HG03575 (cell line): Measurements from ENCODE around the gene NCOR1.
"Not testable (repeated sequence)": the region's sequence is repeated elsewhere in the genome, so short reads cannot be mapped to it uniquely, and the experiment has no call there.

ENCODE experiments used
- ATAC-seq: cut with Tn5 transposase; IDR thresholded peaks from one replicate; pipeline ENCODE4 v1.9.1; 2021; ENCODE audit not compliant: unreplicated experiment, insufficient number of reproducible peaks, low FRiP score; ENCODE audit errors: extremely low read depth

NCOR1 gene

DNA sequence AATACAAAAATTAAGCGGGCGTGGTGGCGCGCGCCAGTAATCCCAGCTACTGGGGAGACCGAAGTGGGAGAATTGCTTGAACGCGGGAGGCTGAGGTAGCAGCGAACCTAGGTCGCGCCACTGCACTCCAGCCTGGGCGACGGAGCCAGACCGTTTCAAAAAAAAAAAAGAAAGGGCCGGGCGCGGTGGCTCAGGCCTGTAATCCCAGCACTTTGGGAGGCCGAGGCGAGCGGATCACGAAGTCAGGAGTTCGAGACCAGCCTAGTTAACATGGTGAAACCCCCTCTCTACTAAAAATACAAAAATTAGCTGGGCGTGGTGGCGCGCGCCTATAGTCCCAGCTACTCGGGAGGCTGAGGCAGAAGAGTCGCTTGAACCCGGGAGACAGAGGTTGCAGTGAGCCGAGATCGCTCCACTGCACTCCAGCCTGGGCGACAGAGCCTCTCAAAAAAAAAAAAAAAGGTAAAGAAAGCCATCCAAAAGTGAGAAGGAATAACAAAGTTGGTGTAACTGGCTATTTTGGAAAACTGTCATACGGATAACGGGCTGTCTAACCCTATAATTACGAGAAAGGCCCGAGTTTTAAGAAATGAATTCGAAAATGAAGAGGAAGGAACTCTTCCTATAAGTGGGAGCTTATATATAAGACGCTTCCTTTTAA lies 1.1 kb upstream of the NCOR1 start:
- not testable (repeated sequence) for ATAC-seq

DNA sequence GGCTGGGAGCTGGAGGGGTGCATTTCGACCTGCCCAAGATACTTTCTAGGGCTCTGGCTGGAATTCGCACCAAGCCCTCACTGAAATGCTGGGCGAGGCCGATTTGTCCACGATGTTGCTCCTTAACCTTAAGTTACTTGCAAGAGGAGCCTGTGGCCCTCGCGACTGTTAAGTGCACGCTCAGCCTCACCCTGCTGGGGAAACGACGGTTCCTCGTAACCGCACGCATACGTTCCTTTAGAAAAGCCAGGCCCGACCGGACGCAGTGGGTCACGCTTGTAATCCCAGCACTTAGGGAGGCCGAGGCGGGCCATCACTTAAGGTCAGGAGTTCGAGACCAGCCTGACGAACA lies 607 bp upstream of the NCOR1 start:
- no peak for ATAC-seq

DNA sequence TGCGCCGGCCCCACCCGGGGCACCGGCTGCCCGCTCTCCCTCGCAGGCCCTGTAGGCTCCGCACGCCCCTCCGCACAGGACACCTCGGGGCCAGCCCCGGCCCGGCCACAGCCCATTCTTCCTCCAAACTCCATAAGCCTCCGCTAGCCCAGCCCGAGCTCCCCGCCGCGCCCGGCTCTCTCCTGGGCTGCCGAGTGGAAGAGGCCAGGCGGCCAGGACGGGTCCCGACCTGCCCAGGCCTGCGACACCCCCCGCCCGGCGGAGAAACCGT lies 397 bp downstream of the NCOR1 start:
- ATAC-seq = no peak

DNA sequence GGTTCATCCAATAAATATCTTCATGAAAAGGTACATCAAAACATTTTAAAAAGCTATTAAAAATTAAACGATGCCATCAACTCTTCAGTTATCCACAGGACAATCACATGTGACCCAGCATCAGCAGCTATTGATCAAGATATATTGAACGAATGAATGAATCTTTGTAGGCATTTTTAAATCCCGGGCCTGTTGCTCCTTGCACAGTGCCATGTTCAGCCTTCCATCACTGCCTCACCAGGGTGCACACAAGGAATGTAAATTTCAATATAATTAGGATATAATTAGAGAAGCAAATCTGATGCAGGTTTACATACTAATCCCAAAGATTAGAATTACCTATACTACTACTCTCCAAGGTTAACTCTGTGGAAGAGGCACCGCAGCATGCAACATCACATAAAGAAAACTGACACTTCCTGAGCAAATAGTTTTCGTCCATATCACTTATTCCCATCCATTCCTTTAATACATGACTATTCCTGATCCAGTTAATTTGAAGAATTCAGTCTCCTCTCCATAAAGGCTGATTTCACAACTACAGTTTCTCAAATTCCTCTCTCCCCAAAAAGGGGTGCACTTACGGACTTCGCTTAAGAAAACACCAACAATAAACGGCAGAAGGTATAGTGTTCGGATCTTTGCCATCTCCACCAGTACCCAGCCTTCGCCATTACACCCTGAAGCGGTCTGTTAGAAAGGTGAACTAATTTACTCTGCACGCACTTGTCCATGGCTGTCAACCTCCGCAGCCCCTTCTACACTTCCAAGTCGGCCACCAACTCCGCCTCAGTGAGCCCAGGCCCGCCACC lies 938 bp downstream of the NCOR1 start:
- ATAC-seq = no peak

DNA sequence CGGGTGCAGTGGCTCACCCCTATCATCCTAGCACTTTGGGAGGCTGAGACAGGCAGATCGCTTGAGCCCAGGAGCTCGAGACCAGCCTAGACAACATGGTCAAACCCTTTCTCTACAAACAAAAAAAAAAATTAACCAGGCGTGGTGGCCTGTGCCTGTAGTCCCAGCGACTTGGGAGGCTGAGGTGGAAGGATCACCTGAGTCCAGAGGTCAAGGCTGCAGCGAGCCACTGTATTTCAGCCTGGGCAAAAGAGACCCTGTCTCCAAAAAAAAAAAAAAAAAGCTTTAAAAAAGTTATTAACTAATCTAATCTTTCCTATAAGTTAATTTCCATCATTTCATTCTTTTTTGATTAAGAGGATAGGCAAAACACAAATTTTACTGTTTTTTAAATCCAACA lies 2.5 kb downstream of the NCOR1 start:
- ATAC-seq = no peak

DNA sequence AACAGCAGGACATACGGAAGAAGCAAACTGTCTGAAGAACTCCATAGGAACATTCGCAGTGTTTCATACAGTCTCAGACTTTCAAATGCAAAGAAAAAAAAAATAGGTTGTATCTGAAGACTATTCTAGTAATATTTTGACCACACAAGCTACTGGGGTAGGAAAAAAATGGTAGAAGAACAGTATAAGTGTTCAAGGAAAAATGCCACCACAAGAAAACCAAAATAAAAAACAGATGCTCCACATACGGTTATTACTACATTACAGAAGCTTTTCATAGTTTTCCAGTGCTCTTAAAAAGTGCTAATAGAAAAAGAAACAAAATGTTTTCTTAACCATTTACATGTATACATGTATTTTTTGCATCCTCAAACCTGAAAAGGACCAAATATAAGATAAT lies 3.7 kb downstream of the NCOR1 start:
- ATAC-seq = no peak

DNA sequence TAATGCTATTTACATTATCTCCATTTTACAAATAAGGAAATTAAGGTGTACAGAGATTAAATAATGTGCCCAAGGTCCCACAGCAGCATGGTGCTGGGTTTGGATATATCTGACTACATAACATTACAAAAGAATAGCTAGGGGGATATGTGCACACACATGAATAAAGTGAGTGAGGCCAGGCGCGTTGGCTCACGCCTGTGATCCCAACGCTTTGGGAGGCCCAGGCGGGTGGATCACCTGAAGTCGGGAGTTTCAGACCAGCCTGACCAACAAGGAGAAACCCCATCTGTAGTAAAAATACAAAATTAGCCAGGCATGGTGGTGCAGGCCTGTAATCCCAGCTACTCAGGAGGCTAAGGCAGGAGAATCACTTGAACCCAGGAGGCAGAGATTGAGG lies 10.6 kb downstream of the NCOR1 start:
- not testable (repeated sequence) for ATAC-seq

DNA sequence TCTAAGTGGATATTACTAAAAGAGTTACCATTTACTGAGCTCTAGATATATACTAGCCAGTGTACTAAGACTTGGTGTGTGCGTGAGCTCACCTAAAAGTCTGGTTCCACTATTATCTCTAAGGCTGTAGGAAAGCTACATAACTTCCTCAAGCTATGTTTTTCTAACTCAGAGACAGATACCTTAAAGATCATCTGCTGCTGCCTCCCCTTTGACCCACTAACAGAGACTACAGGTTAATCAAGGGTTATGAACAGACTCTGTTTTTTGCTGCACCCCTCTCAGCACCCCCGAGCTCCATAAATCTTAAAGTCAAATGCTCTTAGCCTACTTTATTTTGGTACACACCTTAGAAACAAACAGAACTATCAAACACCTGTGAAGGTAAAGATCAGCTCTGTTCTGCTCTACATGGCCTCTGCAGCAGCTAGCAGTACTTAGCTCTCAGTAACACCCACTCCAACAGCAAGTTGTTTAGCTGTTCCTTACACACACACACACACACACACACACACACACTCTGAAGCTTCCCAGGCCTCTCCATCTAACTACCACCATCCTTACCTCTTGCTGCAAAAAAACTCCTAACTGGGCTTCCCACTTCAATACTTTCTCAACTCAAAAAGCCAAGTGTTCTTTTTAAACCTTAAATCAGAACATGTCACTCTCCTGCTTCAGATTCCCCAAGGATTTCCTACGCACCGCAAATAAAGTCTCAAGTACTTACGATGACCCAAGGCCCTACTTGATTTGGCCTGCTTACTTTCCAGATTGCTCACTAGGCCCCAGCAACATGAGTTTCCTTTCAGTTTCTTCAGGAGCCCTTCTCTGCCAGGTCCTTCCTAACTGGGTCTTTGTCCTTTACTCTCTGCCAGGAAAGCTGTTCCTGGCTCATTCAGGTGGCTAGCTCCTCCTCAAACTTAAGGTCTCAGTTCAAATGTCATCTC lies 12.5 kb downstream of the NCOR1 start:
- ATAC-seq = not testable (repeated sequence)

DNA sequence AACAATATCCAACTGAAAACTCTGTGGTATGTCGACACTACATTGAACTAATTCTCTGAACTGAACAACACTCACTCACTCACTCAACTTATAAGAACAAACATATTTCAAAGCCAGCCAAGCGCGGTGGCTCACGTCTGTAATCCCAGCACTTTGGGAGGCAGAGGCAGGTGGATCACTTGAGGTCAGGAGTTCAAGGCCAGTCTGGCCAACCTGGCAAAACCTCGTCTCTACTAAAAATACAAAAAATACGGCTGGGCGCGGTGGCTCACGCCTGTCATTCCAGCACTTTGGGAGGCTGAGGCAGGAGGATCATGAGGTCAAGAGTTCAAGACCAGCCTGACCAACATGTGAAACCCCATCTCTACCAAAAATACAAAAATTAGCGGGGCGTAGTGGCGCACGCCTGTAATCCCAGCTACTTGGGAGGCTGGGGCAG lies 13.6 kb downstream of the NCOR1 start:
- ATAC-seq = not testable (repeated sequence)

DNA sequence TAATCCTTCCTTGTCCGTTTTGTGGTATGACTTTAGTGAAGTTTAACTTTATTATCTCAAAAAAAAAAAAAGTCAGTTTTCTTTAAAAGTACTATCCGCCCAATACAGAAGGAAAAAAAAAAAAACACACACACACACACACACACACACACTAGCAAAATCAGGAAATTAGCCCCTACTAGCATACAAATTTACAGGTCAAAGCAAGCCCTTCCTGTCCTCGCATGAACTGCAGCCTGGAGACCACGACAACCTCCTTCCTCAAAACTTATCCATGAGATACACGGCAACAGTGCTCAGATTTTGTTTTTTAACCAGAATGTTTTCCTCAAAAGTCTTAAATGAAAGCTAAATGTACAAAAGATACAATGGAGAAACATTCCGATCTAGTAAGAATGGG lies 16.2 kb downstream of the NCOR1 start:
- ATAC-seq = no peak

DNA sequence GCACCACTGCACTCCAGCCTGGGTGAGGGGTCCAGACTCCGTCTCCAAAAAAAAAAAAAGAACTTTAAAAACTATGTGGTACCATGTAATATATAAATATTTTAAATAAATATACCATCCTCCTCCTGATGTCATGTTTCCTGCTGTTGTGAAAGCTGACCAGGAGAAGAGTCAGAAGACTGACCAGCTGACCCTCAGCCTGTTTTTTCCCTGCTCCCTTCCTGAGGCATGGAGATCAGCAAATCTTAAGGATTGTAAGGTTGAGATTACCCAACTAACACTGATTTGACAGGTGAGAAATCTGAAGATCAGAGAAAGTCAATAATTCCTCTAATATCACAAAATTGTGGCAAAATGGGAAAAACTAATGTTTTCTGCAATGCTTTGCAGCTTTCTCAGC lies 18.1 kb downstream of the NCOR1 start:
- ATAC-seq = no peak

DNA sequence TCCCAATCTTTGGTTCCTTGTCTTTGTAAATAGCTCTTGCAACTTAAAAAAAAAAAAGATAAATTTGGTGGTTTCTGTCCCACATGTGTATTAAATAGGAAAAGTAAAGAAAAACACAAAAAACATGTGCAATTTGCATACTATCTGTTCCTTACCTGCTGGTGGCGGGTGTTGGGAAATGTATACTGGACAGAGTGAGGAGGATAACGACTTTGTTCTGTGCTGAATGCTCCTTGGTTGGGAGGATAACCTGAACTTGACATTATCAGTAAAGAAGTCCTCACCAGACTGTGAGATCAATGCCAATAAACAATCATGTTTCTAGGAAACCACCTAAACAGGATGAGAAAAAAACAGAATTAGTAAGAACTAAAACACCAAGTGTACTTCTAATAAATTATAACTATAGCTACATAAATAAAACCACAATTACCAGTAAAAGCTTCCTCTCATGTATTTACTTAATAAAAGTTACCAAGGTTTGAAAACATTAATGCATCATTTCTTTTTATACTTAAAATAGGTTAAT lies 21.0 kb downstream of the NCOR1 start:
- not testable (repeated sequence) for ATAC-seq

DNA sequence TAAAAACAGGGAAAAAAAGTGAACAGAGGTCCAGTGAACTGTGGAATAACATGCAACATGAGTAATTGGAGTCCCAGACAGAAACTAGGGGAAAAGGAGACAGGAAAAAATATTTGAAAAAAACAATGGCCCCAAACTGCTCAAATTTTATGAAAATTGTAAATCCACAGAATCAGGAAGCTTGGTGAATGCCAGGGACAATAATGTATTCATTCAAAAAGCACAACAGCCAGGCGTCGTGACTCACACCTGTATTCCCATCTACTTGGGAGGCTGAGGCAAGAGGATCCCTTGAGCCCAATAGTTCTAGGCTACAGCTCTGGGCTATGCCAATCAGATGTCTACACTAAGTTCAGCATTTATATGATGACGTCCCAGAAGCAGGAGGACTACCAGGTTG lies 23.7 kb downstream of the NCOR1 start:
- no peak for ATAC-seq

DNA sequence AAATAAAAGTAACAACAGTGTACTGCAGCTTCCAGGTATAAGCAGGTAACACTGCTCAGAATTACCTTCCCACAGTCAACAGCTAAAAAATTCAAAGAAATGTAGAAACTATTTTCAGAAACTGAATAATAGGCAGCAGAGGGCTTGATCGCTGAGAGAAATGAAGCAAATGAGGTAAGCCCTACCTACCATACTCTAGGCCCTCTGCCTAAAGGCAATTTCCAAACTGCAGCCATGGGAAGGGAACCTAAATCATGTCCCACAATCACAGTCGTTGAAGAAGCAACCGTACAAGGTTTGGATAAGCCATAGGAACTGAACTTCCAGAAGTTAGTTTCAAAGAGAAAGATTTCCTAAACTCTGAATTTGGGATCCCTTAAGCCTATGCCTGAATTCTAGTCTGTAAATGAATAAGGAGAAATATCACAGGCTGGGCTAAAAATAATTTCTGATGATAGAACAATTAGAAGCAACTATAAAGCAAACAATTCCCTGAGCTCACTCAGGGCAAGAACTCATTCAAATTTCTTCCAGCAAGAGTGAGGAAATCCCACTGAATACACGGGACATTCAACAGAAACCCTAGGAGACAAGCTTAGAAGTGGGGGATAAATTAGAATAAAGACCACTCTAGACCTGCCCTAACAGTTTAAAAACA lies 24.5 kb downstream of the NCOR1 start:
- ATAC-seq = no peak

DNA sequence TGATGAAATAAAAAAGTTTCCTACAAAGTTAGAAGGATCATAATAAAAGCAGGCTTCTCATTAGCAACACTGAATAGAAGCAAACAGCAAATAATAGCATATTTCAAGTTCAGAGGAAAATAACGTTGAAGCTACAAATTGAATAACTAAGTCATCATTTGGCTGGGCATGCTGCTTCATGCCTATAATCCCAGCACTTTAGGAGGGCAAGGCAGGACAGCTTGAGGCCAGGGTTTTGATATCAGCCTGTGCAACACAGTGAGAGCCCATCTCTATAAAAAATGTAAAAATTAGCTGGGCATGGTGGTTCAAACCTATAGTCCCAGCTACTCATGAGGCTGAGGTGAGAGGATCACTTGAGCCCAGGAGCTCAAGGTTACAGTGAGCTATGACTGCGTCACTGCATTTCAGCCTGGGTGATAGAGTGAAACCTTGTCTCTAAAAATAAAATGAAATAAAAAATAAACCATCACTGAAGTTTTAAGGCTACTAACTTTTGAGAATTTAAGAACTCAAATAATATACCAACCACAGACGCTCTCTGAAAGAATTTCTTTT lies 25.5 kb downstream of the NCOR1 start:
- ATAC-seq = no peak

DNA sequence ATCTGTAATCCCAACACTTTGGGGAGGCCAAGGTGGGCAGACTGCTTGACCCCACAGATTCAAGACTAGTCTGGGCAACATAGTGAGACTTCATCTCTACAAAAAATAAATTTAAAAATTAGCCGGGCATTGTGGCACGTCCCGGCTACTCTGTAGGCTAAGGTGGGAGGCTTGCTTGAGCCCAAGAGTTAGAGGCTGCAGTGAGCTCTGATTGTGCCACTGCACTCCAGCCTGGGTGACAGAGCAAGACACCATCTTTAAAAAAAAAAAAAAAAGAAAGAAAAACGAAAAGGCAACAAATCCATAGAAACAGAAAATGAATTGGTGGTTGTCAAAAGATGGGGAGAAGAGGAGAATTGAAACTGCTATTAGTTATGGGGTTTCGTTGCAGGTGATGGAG lies 27.7 kb downstream of the NCOR1 start:
- no peak for ATAC-seq

DNA sequence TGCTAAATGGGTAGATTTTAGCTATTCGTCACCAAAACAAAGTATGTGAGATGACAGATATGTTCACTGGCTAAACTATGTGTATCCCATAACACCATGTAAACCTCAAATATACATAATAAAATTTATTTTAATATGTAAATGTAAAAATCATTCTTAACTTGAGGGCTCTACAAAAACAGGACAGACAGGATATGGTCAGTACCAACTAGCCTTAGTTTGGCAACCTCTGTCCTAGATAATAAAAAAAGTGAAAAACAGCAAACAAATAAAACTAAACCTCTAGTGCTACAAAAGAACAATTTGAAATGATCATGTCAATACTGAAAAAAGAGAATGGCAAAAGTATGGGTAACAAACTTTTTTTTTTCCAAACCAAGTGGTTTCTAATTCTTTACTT lies 33.8 kb downstream of the NCOR1 start:
- no peak for ATAC-seq

DNA sequence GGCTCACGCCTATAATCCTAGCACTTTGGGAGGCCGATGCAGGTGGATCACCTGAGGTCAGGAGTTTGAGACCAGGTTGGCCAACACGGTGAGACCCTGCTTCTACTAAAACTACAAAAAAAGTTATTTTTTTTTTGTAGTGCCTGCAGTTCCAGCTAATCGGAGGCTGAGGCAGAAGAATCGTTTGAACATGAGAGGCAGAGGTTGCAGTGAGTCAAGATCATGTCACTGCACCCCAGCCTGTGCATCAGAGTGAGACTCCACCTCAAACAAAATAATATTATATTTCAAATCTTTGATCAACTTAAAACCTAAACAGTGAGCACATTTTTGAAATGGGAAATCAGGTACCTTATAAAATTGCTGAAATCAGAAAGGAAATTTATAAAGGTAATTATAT lies 36.5 kb downstream of the NCOR1 start:
- no peak for ATAC-seq

DNA sequence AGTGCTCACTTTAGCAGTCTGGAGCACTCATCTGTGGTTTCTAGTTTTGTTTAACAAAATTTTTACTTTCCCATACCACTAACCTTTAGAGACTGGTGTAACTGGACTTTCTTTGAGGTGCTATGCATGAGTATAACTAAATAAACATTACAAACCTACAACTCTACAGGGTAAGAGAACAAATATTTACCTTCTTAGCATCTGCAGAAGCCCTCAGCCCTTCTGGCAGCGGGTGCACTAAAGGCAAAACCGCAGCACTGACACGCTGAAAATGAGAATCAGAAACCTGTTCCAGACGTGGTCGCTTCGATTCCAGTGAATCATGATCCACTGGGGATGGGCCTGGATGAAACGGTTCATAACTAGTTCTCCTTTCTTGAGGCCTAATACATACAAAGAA lies 43.7 kb downstream of the NCOR1 start:
- ATAC-seq = no peak
